Stimulated activated naive CD4-positive, alpha-beta T cell (primary cell): ENCODE data around the gene CDH6.
"Not testable (repeated sequence)": the region's sequence is repeated elsewhere in the genome, so short reads cannot be mapped to it uniquely, and the experiment has no call there.

Source experiments
- DNase-seq, 6 experiments: peaks; one replicate each; lab custom pipeline; 2025; lab: John Stamatoyannopoulos, UW

CDH6 gene

GRCh38 chr5:31329715-31330114, 136.2 kb downstream of the CDH6 start:
- DNase-seq, result no peak

GRCh38 chr5:31332160-31332559, 138.7 kb downstream of the CDH6 start:
- no peak for DNase-seq

GRCh38 chr5:31333475-31333874, 140.0 kb downstream of the CDH6 start:
- no peak for DNase-seq

- DNase-seq, result no peak
These were observed 140.8 kb downstream of the CDH6 start for GRCh38 chr5:31334061-31334860.

- no peak for DNase-seq
These were observed 142.0 kb downstream of the CDH6 start for GRCh38 chr5:31335456-31335855.

- no peak for DNase-seq
These were observed 150.5 kb downstream of the CDH6 start for GRCh38 chr5:31343946-31344345.

GRCh38 chr5:31346896-31347551, 153.5 kb downstream of the CDH6 start:
- no peak for DNase-seq

GRCh38 chr5:31347552-31347905, 154.0 kb downstream of the CDH6 start:
- no peak for DNase-seq

- no peak for DNase-seq
These were observed 156.9 kb downstream of the CDH6 start for GRCh38 chr5:31350395-31350794.

GRCh38 chr5:31355337-31355736, 161.9 kb downstream of the CDH6 start:
- DNase-seq, result no peak

GRCh38 chr5:31357038-31357437, 163.6 kb downstream of the CDH6 start:
- DNase-seq, result no peak

GRCh38 chr5:31359839-31360238, 166.4 kb downstream of the CDH6 start:
- DNase-seq, result no peak

- no peak for DNase-seq
These were observed 167.7 kb downstream of the CDH6 start for GRCh38 chr5:31361234-31361633.

- not testable (repeated sequence) for DNase-seq
These were observed 168.4 kb downstream of the CDH6 start for GRCh38 chr5:31361704-31362528.

- no peak for DNase-seq
These were observed 169.0 kb downstream of the CDH6 start for GRCh38 chr5:31362529-31362900.

GRCh38 chr5:31362931-31363568, 169.6 kb downstream of the CDH6 start:
- DNase-seq, result no peak

GRCh38 chr5:31364881-31365636, 171.6 kb downstream of the CDH6 start:
- DNase-seq, result no peak

GRCh38 chr5:31365776-31366175, 172.3 kb downstream of the CDH6 start:
- DNase-seq, result no peak

- DNase-seq, result no peak
These were observed 173.5 kb downstream of the CDH6 start for GRCh38 chr5:31366941-31367340.

- DNase-seq, result no peak
These were observed 178.6 kb downstream of the CDH6 start for GRCh38 chr5:31372124-31372523.

GRCh38 chr5:31375999-31376720, 182.7 kb downstream of the CDH6 start:
- no peak for DNase-seq
